Measurements from ENCODE around the gene CDH6. TPM values are rescaled to one million over a fixed set of nuclear protein-coding genes. Genes with fewer than 3 reads are reported as not detected.

CDH6 gene
- total and polyA plus RNA-seq, 2 experiments from 2014 or later, result 0.60 to 1.1 TPM

DNA sequence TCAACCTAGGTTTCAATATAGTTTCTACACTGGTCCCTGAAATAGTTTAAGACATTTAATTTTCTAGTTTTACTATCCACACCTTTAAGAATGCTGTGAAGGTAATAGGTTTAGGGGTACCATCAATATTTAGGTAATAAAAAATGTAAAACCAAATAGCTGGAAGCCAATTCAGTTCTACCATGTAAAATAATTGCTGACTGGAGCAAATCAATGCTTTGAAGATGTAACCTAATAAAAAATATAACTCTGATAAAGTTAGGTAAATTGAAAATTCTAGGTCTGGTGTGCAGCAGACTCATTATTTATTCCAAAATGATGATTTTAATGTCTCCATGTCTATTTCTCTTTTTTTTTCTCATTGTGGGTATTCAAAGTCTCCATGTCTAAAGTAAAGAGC, 21.8 kb downstream of the CDH6 start (continued):
- no peak for TF ChIP-seq REST (IDR thresholded peaks at IDR 0.05; ENCODE audit: unreplicated experiment)
- no peak for TF ChIP-seq NANOG (IDR thresholded peaks at IDR 0.05; ENCODE audit: borderline replicate concordance)
- no peak for TF ChIP-seq JUNB (IDR thresholded peaks at IDR 0.05; ENCODE audit: unreplicated experiment)
- no peak for TF ChIP-seq EZH2phosphoT487 (IDR thresholded peaks at IDR 0.05; ENCODE audit: unreplicated experiment)
- no peak for TF ChIP-seq POLR2AphosphoS5 (IDR thresholded peaks at IDR 0.05; ENCODE audit: low read depth)
- TF ChIP-seq CREB1 (CRISPR knock-in tag; IDR thresholded peaks at IDR 0.05; ENCODE audit: low read depth), result no peak

DNA sequence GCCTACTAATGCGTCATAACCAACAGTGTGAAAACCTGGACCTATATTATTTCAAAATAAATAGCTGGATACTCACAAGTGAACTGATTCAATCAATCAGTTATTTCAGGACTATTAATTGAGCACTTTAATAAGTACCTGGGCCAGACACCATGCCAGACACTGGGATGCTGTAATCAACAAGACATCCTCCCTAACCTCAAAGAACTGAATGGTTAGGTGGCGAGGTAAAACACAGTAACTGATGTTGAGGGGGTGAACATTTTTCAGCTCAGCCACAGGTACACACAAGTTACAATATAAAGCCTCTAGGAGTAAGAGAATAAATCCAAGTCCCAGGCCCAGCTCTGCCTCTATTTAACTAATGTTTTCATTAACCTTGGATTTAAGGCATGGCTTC, 24.0 kb downstream of the CDH6 start:
- Histone ChIP-seq H3K27me3 (ENCODE audit: insufficient read depth) (no peaks in the 10 kb centered on the region), H3F3A (replicated peaks; ENCODE audit: low read depth) (no peaks in the 10 kb centered on the region), H3K4me2 (no peak overlapping the region), H3K9me2 (ENCODE audit: insufficient read depth) (no peaks in the 10 kb centered on the region), H3K4me1 (ENCODE audit: insufficient read depth) (no peaks in the 10 kb centered on the region), H3K79me2 (replicated peaks; ENCODE audit: insufficient read depth) (no peaks in the 10 kb centered on the region), H3K36me3 (ENCODE audit: insufficient read depth) (no peaks in the 10 kb centered on the region), H3K4me3 (no peak overlapping the region), H3K27ac (ENCODE audit: low read depth) (no peak overlapping the region), H2AFZ (no peak overlapping the region), H4K20me1 (replicated peaks; ENCODE audit: insufficient read depth) (no peaks in the 10 kb centered on the region)
- ATAC-seq (no peak), DNase-seq (ENCODE audit: low spot score) (no peak)
- Mint-ChIP-seq H3K27me3 (ENCODE audit: insufficient read depth, low read depth, poor library complexity) (no peaks in the 10 kb centered on the region), H3K36me3 (ENCODE audit: low read depth) (no peaks in the 10 kb centered on the region), H3K4me3 (no peak overlapping the region), H3K4me1 (peaks cover 6% of the 10 kb centered on the region; the same call in 2 of the 3 replicates), H3K27ac (no peak overlapping the region), H3K9me3 (no peaks in the 10 kb centered on the region)
- TF ChIP-seq CTCF (conservative IDR thresholded peaks at IDR 0.05; ENCODE audit: low read depth in 2 of 2) (no peak), REST (IDR thresholded peaks at IDR 0.05; ENCODE audit: unreplicated experiment) (no peak), ZNF331 (CRISPR knock-in tag; IDR thresholded peaks at IDR 0.05; ENCODE audit: low read depth) (no peak)
- TF ChIP-seq, protein P1, sequence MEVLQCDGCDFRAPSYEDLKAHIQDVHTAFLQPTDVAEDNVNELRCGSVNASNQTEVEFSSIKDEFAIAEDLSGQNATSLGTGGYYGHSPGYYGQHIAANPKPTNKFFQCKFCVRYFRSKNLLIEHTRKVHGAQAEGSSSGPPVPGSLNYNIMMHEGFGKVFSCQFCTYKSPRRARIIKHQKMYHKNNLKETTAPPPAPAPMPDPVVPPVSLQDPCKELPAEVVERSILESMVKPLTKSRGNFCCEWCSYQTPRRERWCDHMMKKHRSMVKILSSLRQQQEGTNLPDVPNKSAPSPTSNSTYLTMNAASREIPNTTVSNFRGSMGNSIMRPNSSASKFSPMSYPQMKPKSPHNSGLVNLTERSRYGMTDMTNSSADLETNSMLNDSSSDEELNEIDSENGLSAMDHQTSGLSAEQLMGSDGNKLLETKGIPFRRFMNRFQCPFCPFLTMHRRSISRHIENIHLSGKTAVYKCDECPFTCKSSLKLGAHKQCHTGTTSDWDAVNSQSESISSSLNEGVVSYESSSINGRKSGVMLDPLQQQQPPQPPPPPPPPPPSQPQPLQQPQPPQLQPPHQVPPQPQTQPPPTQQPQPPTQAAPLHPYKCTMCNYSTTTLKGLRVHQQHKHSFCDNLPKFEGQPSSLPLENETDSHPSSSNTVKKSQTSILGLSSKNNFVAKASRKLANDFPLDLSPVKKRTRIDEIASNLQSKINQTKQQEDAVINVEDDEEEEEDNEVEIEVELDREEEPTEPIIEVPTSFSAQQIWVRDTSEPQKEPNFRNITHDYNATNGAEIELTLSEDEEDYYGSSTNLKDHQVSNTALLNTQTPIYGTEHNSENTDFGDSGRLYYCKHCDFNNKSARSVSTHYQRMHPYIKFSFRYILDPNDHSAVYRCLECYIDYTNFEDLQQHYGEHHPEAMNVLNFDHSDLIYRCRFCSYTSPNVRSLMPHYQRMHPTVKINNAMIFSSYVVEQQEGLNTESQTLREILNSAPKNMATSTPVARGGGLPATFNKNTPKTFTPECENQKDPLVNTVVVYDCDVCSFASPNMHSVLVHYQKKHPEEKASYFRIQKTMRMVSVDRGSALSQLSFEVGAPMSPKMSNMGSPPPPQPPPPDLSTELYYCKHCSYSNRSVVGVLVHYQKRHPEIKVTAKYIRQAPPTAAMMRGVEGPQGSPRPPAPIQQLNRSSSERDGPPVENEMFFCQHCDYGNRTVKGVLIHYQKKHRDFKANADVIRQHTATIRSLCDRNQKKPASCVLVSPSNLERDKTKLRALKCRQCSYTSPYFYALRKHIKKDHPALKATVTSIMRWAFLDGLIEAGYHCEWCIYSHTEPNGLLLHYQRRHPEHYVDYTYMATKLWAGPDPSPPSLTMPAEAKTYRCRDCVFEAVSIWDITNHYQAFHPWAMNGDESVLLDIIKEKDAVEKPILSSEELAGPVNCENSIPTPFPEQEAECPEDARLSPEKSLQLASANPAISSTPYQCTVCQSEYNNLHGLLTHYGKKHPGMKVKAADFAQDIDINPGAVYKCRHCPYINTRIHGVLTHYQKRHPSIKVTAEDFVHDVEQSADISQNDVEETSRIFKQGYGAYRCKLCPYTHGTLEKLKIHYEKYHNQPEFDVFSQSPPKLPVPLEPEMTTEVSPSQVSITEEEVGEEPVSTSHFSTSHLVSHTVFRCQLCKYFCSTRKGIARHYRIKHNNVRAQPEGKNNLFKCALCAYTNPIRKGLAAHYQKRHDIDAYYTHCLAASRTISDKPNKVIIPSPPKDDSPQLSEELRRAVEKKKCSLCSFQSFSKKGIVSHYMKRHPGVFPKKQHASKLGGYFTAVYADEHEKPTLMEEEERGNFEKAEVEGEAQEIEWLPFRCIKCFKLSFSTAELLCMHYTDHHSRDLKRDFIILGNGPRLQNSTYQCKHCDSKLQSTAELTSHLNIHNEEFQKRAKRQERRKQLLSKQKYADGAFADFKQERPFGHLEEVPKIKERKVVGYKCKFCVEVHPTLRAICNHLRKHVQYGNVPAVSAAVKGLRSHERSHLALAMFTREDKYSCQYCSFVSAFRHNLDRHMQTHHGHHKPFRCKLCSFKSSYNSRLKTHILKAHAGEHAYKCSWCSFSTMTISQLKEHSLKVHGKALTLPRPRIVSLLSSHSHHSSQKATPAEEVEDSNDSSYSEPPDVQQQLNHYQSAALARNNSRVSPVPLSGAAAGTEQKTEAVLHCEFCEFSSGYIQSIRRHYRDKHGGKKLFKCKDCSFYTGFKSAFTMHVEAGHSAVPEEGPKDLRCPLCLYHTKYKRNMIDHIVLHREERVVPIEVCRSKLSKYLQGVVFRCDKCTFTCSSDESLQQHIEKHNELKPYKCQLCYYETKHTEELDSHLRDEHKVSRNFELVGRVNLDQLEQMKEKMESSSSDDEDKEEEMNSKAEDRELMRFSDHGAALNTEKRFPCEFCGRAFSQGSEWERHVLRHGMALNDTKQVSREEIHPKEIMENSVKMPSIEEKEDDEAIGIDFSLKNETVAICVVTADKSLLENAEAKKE (CRISPR knock-in tag; IDR thresholded peaks at IDR 0.05), result no peak
